Ammon's horn (tissue), 1 donor: ENCODE measurements around the gene LINC00305.

Source experiments
- DNase-seq: peaks from one replicate; pipeline ENCODE4 v3.0.0-alpha.2; 2016; ENCODE audit warnings: low spot score

LINC00305 gene

DNA sequence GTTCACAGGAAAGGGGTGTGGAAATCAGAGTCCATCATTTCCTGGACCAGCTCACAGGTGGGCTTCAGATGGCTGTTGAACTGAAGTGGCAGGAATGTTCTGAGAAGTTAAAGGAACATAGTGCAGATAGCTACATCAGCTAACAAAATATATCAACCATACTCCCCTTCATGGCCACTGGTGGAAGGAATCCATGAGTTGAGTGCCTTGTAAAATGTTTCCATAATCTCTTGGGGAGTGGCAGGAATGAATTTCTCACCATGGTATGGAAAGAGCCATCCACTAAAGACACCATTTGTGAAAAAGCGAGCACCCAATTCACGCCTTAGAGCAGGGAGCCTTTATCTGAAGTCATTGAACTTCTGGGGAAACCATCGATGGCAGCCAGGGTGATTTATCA lies at the start of gene LINC00305:
TSS of gene LINC00305 (minus strand) at position 101 of the 400 bp plus-strand sequence.
- no peak for DNase-seq

GRCh38 chr18:64191069-64191468 lies 42.2 kb upstream of the LINC00305 start:
- DNase-seq = no peak

DNA sequence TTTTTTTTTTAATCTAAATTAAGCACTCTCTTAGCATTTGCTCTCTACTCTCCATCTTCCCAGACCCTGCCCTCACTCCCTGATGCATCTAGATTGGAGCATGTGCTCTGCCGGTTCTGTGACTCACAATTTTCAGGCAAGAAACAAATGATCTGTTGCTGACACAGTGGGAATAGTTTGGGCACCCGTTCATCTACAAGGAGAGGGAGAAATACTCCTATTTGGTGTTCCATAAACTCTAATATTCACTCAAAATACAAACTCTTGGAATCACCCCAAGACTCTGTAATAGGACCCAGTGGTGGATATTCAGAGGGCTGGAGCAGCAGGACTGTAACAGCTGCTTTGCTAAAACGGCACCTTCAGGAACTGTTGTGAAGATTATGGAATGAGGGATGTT lies 37.1 kb upstream of the LINC00305 start:
- no peak for DNase-seq

DNA sequence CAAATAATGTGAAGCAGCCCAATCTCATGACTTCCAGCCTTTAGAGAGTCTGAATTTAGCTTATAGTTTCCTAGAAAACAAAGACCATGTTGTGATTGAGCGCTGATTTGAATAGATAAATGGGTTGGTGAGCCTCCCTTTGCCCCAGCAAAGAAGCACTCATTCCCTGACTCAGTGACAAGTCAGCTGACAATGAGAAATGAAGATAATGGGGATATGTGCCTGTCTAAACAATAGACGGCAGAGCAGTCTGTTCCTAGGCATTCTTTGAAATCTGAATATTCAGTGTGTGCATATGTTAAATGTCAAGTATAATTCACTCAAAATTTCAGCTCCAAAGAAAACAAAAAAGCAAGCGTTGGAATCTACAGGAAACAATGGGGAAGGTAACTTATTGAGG lies 34.8 kb upstream of the LINC00305 start:
- peak; percentile 7 for DNase-seq

GRCh38 chr18:64180617-64181016 lies 31.7 kb upstream of the LINC00305 start:
- DNase-seq = no peak

- DNase-seq = no peak
These were observed 31.3 kb upstream of the LINC00305 start for GRCh38 chr18:64180171-64180570.

DNA sequence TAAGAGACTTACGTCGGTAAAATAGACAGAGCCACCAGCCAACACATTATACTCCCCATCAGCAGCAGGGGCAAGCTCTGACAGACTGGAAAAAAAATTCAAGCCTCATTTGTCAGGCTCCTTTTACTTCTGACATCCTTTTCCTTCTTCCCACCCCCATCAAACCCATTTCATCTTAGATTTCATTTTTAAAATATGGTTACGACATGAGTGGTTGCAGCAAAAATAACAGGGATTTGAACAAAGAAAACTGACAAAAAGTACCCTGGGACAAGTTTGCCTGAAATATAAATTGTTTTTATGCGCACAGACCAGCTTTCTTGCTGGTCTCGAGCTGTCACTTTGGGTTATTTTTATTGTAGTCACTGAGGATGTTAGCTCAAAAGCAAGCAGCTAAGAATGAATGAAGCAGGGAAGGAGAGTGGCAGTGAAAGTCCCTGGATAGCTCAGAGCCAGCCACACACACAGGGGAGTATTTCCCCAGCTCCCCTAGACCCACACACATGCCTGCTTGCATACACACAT lies 30.7 kb upstream of the LINC00305 start:
- DNase-seq = no peak

DNA sequence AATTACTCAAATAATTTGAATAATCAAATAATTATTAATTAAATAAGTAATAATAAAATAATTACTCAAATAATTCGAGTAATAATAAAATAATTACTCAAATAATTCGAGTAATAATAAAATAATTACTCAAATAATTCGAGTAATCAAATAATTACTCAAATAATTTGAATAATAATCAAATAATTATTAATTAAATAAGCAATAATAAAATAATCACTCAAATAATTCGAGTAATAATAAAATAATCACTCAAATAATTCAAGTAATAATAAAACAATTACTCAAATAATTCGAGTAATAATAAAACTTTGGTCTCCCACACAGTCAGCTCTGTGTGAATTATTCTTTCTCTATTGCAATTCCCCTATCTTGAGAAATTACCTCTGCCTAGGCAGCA lies 30.0 kb upstream of the LINC00305 start:
- DNase-seq = no peak

GRCh38 chr18:64175432-64175831 lies 26.5 kb upstream of the LINC00305 start:
- DNase-seq = no peak

GRCh38 chr18:64171576-64171975 lies 22.7 kb upstream of the LINC00305 start:
- no peak for DNase-seq

DNA sequence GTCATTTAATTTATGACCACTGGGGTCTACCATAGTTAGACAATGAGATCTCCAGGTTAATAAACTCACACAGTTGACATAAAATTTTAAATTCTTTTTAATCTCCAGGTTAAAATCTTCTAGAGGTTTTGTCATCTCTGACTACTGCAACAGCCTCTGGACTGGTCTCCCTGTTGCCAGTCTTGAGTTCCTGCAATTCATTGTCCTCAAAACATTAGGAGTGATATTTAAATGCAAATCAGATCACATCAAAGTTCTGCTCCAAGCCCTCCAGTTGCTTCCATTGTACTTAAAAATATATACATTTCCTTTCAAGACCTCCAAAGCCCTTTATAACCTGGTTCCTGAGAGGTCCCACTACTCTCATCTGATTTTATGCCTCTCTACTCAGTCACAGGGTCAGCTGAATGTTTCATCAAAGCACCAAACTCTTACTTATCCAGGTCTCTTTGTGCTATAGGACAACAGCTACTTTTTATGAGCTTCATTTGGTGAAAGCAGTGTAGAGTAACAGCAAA lies 18.6 kb upstream of the LINC00305 start:
- DNase-seq = no peak

GRCh38 chr18:64165906-64166305 lies 17.0 kb upstream of the LINC00305 start:
- DNase-seq = no peak

- no peak for DNase-seq
These were observed 16.0 kb upstream of the LINC00305 start for GRCh38 chr18:64164883-64165282.

GRCh38 chr18:64149916-64150438 lies 1.1 kb upstream of the LINC00305 start:
- DNase-seq = no peak

DNA sequence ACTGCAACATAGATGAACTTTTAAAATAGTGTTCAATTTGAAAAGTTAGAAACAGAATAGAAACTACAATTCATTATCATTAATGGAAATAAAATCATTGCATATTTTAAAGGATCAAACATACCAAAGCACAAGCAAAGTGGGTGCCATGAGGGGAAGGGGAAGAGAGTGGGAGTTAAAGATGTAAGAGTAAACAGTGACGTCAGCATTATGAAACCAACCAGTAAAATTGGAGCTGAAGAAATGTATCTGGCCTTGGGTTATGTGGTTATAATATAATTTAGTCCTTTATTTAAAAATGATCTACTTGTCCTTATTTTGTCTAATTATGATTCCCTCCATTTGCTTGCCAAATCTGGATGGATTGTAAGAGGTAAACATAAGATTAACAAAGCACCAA lies 6.0 kb downstream of the LINC00305 start:
- no peak for DNase-seq

DNA sequence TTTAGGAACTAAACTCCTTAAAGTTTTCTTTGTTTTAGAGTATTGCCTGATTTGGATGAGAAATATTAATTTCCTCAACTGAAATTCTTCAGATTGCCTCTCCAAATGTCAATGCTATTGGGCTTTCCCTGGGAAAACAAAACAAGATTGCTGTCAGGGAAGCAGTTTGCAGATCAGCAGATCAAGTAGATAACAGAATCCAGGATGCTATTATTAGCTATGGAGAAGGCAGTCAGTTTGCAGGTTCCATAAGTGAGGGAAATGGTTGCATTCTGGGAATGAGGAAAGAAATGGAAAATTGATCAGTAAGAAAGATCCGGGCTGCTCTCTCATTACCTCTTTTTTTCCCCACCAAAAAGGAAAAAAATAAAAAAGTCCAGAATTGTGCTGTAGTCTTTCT lies 11.0 kb downstream of the LINC00305 start:
- DNase-seq = no peak

DNA sequence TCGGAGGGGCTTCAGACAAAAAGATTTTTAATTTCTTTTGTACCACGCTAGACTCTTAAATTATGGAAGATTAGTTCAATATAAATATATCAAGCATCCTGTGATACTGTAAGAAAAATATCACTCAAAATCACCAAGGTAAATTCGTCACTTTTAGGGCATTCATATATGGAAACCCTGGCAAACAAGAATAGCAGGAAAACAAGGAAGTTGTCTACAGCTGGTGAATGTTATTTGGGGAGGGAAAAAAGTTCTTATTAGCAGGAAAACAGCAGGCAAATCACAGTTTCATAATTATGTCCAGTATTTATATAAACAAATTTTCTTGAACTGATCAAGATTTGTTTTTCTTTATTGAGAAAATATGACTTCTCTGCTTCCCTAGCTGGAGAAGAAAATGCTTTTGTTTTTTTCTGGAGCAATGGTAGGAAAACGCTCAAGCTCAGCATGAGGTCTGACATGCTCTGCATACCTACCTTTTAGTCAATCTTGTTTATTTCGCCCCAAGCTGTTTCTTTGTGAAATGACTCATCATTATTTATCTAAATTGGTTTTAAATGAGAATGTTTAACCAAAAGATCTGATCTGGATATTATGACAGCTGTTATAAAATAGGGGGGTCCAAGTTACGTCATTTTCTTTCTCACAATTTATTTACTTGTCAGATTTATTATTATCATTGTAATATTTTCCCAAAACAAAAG lies 14.7 kb downstream of the LINC00305 start:
- DNase-seq = no peak

DNA sequence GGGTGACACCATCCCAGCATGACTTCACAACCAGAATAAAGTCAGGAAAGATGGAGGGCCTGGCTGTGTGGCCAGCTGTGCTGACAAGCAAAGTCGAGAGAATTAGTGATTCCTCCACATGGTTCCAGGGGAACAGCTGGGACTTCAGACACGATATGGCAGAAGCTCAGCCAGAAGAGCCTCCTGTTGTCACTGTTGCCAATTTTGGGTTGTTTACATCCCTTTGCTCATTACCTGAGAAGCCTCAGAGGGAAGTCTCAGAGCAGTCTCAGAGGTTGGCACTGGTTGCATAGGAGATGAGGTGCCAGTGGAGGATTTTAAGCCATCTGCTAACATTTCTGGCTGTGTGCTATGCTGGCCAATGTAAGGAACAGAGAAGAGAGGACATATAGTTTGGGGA lies 16.0 kb downstream of the LINC00305 start:
- no peak for DNase-seq

DNA sequence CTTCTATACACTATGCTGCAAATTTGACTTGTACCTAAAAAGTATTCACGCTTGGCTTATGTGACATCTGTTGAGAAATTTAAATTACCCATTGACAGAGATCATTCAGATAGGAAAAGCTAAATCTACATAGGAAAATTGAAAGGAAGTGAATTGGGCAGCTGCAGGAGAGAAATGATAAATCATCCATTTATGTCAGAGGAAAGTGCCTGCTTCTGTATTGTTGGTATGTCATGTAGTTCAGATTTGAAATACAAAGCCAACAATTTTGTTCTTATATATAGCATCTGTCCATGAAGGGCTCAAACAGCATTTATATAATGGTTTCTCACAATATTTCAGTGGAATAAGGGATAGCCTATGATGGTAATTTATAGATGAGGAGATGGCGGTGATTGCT lies 17.6 kb downstream of the LINC00305 start:
- DNase-seq = no peak

DNA sequence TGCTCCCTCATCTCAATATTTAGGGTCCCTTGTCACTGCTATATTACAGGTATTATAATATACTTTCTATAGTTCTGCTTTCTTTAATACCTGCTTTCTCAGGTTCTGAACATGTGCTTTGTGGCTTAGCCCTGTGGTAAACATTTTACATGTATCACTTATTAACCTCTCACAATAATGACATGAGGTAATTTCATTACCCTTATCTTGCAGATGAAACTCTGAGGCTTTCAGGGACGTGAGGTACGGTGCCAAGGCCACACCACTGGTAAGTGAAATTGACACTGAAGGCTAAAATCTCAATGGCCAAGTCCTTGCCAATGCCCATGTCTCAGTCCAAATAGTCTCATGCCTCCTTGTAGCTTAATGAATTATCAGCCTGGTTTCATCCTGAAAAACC lies 21.7 kb downstream of the LINC00305 start:
- no peak for DNase-seq

DNA sequence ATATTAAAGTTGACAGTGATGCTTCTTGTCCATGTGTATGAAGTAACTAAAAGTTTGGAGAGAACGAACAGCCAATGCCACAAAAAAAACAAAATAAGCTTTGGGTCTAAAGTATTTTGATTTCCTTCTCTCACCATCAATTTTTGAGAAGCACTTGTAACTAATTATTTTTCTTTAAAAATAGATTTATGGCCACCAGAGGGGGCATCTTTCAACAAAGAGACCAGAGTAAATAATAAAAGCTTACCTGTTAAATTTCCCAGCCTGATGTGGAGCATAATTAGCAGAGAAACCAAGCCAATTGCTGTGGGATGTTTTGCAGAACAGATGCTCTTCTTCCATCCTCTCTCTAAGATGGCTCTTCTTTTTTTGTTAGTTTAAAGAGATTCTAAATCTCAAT lies 29.0 kb downstream of the LINC00305 start:
- no peak for DNase-seq

DNA sequence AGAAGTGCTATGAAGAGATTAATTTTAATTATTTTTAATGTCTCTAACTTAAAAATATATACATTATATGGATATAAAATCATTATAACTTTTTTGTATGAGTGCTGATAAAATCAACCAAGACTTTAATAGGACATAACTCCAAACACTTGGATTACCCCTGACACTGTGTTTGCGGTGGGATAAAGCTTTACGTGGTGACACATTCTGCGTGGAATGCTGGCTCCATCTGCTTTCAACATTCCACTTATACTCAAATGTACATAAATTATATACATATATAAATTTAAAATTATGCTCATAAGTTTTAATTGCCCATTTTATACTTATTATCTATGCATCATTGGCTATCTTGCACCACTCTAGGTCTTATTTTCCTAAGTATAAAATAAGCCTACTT lies 30.5 kb downstream of the LINC00305 start:
- no peak for DNase-seq

GRCh38 chr18:64116571-64117175 lies 32.2 kb downstream of the LINC00305 start:
- DNase-seq = no peak
